ENCODE data around the gene HECTD4.
"Not testable (repeated sequence)": the region's sequence is repeated elsewhere in the genome, so short reads cannot be mapped to it uniquely, and the experiment has no call there.

Gene HECTD4

DNA sequence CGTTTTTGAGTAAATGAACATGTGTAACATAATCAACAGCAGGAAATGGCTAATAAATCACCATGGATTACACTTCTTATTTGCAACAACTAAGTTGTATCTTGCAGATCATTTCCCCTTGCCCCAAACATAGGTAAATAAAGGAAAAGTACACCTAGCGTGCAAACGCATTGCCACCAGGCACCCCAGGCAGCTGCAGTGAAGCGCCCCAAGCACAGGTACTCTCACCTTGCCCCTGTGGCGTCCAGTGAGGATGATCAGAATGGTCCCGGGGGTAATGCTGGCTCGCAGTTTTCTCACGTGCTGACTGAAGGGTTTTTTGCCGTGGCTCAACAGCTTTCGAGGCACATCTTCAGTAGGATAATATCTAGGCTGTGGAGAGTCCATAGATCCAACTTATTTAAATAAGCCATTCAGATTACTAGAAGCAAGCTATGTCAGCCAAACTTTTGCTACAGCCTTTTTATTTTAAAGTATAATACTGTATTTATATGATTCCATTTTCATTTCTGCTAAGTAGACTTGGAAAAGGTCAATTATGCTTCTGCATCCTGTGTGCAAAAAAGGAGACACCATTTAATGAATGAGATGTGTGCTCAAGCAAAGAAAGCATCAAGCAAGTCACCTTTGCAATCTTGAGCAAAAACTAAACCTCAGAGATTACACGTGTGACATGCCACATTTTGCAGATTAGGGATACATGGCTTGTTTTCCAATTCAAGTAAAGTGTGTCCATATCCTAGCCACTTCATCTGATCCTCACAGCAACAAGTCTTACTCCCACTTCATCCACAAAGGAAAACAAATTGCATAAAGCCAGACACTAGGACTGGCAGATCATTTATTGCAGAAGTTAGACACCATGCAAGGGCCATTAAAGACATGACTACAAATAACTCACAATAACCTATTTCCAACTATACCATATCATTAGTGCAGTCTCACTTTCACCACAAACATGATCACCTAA, 24.6 kb upstream of the HECTD4 start:
- Histone ChIP-seq H3K4me3 (ENCODE audit: low read depth in 1 of 2, low read length in 2 of 2) (no peak overlapping the region), H3K27me3 (ENCODE audit: low read depth, low read length) (no peaks in the 10 kb centered on the region), H3K4me1 (ENCODE audit: control insufficient read depth in 1 of 2, insufficient read depth in 2 of 2, low read length in 2 of 2) (peaks cover 0 to 16% of the 10 kb centered on the region in 2 donors), H3K27ac (ENCODE audit: low read length) (no peak overlapping the region), H3K36me3 (ENCODE audit: control insufficient read depth in 1 of 2, insufficient read depth in 2 of 2, low read length in 2 of 2) (peaks cover 31 to 40% of the 10 kb centered on the region in 2 donors), H3K9me3 (ENCODE audit: control insufficient read depth in 1 of 2, low read length in 2 of 2) (no peaks in the 10 kb centered on the region)

DNA sequence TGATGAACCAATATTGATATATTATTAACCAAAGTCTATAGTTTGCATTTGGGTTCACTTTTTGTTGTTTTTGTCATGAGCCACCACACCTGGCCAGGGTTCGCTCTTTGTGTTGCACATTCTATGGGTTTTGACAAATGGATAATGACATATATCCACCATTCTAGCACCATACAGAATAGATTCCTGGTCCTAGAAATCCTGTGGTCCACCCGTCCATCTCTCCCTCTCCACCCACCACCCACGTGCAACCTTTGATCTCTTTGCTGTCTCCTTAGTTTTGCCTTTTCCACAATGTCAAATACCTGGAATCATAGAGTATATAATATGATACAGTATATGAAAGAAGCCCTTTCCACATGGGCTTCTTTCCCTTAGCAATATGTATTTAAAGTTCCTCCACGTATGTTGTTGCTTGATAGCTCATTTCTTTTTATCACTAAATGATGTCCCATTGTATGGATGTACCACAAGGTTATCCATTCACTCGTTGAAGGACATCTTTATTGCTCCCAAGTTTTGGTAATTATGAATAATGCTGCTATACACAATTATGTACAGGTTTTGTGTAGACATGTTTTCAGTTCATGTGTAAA, 19.8 kb upstream of the HECTD4 start:
- no peaks in the 10 kb centered on the region for H3K27me3 ChIP-seq (ENCODE audit: low read depth, low read length)
- H3K4me1 ChIP-seq (ENCODE audit: control insufficient read depth in 1 of 2, insufficient read depth in 2 of 2, low read length in 2 of 2), result no peaks in the 10 kb centered on the region
- H3K4me3 ChIP-seq (ENCODE audit: low read depth in 1 of 2, low read length in 2 of 2), result no peak overlapping the region
- H3K9me3 ChIP-seq (ENCODE audit: control insufficient read depth in 1 of 2, low read length in 2 of 2), result no peaks in the 10 kb centered on the region
- peaks cover 27% of the 10 kb centered on the region in 2 donors for H3K36me3 ChIP-seq (ENCODE audit: control insufficient read depth in 1 of 2, insufficient read depth in 2 of 2, low read length in 2 of 2)
- no peak overlapping the region for H3K27ac ChIP-seq (ENCODE audit: low read length)

DNA sequence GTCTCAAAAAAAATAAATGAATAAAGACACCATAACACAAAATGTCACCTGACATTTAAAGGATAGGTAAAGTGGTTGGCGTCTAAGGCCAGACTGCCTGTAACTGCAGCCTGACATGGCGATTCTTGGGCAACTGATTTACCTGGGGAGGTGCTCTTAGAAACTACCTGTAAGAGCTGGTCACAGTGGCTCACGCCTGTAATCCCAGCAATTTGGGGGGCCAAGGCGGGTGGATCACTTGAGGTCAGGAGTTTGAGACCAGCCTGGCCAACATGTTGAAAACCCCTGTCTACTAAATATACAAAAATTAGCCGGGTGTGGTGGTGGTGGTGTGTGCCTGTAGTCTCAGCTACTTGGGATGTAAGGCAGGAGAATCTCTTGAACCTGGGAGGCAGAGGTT, 18.8 kb upstream of the HECTD4 start:
- no peak overlapping the region for H3K27ac ChIP-seq (ENCODE audit: low read length)
- H3K36me3 ChIP-seq (ENCODE audit: control insufficient read depth in 1 of 2, insufficient read depth in 2 of 2, low read length in 2 of 2), result peaks cover 19 to 20% of the 10 kb centered on the region in 2 donors
- no peak overlapping the region for H3K4me3 ChIP-seq (ENCODE audit: low read depth in 1 of 2, low read length in 2 of 2)
- no peaks in the 10 kb centered on the region for H3K4me1 ChIP-seq (ENCODE audit: control insufficient read depth in 1 of 2, insufficient read depth in 2 of 2, low read length in 2 of 2)
- no peaks in the 10 kb centered on the region for H3K9me3 ChIP-seq (ENCODE audit: control insufficient read depth in 1 of 2, low read length in 2 of 2)
- no peaks in the 10 kb centered on the region for H3K27me3 ChIP-seq (ENCODE audit: low read depth, low read length)

DNA sequence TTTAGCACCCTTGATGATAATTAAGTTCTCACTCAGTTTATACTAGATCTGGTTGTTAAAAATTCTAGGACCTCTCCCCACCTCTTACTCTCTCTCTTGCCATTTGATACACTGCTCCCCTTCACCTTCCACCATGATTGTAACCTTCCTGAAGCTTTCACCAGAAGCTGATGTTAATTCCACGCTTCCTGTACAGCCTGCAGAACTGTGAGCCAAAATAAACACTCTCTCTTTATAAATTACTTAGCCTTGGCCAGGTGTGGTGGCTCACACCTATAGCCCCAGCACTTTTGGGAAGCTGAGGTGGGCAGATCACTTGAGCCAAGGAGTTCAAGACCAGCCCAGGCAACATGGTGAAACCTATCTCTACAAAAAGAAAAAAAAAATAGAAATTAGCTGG, 11.1 kb upstream of the HECTD4 start:
- Histone ChIP-seq H3K27ac (ENCODE audit: low read length) (no peak overlapping the region), H3K27me3 (ENCODE audit: low read depth, low read length) (no peaks in the 10 kb centered on the region), H3K36me3 (ENCODE audit: control insufficient read depth in 1 of 2, insufficient read depth in 2 of 2, low read length in 2 of 2) (no peaks in the 10 kb centered on the region), H3K4me3 (ENCODE audit: low read depth in 1 of 2, low read length in 2 of 2) (no peak overlapping the region), H3K9me3 (ENCODE audit: control insufficient read depth in 1 of 2, low read length in 2 of 2) (peaks cover 0 to 4% of the 10 kb centered on the region in 2 donors), H3K4me1 (ENCODE audit: control insufficient read depth in 1 of 2, insufficient read depth in 2 of 2, low read length in 2 of 2) (no peaks in the 10 kb centered on the region)

DNA sequence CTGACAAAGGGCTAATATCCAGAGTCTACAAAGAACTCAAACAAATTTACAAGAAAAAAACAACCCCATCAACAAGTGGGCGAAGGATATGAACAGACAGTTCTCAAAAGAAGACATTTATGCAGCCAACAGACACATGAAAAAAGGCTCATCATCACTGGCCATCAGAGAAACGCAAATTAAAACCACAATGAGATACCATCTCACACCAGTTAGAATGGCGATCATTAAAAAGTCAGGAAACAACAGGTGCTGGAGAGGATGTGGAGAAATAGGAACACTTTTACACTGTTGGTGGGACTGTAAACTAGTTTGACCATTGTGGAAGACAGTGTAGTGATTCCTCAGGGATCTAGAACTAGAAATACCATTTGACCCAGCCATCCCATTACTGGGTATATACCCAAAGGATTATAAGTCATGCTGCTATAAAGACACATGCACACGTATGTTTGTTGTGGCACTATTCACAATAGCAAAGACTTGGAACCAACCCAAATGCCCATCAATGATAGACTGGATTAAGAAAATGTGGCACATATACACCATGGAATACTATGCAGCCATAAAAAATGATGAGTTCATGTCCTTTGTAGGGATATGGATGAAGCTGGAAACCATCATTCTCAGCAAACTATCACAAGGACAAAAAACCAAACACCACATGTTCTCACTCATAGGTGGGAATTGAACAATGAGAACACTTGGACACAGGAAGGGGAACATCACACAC, 7.9 kb upstream of the HECTD4 start:
- H3K4me3 ChIP-seq (ENCODE audit: low read depth in 1 of 2, low read length in 2 of 2); H3K4me1 ChIP-seq (ENCODE audit: control insufficient read depth in 1 of 2, insufficient read depth in 2 of 2, low read length in 2 of 2); H3K27me3 ChIP-seq (ENCODE audit: low read depth, low read length); H3K27ac ChIP-seq (ENCODE audit: low read length); H3K36me3 ChIP-seq (ENCODE audit: control insufficient read depth in 1 of 2, insufficient read depth in 2 of 2, low read length in 2 of 2); H3K9me3 ChIP-seq (ENCODE audit: control insufficient read depth in 1 of 2, low read length in 2 of 2): not testable (repeated sequence)

DNA sequence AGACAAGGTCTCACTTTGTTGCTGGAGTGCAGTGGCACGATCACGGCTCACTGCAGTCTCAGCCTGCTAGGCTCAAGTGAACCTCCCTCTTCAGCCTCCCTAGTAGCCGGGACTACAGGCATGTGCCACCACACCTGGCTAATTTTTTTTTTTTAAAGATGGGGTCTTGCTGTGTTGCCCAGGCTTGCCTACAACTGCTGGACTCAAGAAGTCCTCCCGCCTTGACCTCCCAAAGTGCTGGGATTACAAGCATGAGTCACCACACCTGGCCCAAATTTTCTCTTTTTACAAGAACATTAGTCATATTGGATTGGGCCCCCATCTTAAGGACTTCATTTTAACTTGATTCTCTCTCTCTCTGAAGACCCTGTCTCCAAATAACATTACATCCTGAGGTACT, 7.0 kb upstream of the HECTD4 start:
- Histone ChIP-seq H3K27me3 (ENCODE audit: low read depth, low read length) (no peaks in the 10 kb centered on the region), H3K9me3 (ENCODE audit: control insufficient read depth in 1 of 2, low read length in 2 of 2) (no peaks in the 10 kb centered on the region), H3K36me3 (ENCODE audit: control insufficient read depth in 1 of 2, insufficient read depth in 2 of 2, low read length in 2 of 2) (no peaks in the 10 kb centered on the region), H3K4me3 (ENCODE audit: low read depth in 1 of 2, low read length in 2 of 2) (no peak overlapping the region), H3K27ac (ENCODE audit: low read length) (no peak overlapping the region), H3K4me1 (ENCODE audit: control insufficient read depth in 1 of 2, insufficient read depth in 2 of 2, low read length in 2 of 2) (no peaks in the 10 kb centered on the region)

DNA sequence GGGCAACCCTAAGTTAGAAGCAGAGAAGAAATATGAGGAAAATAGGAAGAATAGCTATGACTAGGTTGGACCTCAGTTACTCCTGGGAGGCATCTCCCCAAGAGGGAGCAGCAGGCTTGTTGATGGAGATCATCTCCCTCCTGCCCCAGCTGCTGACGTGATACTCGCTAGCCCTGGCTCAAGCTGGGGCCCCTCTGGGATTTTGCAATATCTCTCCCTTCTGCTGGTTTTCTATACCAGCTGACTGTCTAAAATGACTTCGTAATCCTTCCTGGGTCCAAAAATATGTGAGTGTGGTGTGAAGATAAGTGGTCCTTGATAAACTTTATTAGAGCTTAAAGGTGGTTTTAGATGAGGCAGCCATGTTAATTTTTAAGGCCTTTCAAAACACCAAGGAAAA, 4.5 kb upstream of the HECTD4 start:
- no peaks in the 10 kb centered on the region for H3K27me3 ChIP-seq (ENCODE audit: low read depth, low read length)
- peak overlapping the region; percentile 0 for H3K27ac ChIP-seq (ENCODE audit: low read length)
- no peaks in the 10 kb centered on the region for H3K4me1 ChIP-seq (ENCODE audit: control insufficient read depth in 1 of 2, insufficient read depth in 2 of 2, low read length in 2 of 2)
- H3K9me3 ChIP-seq (ENCODE audit: control insufficient read depth in 1 of 2, low read length in 2 of 2), result no peaks in the 10 kb centered on the region
- no peak overlapping the region for H3K4me3 ChIP-seq (ENCODE audit: low read depth in 1 of 2, low read length in 2 of 2)
- no peaks in the 10 kb centered on the region for H3K36me3 ChIP-seq (ENCODE audit: control insufficient read depth in 1 of 2, insufficient read depth in 2 of 2, low read length in 2 of 2)

DNA sequence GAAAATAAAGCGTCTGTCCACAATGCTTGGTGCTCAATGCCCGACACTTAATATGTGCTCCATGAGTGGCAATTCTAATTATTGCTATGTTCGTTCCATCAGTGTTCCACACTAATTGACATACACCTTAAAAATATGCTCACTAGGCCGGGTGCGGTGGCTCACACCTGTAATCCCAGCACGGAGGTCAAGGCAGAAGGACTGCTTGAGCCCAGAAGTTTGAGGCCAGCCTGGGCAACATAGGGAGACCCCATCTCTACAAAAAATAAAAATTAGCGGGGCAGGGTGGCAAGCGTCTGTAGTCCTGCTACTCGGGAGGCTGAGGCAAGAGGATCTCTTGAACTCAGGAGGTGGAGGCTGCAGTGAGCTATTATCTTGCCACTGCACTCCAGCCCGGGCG, 635 bp upstream of the HECTD4 start:
- peak overlapping the region; percentile 59 to 87 for H3K4me3 ChIP-seq (ENCODE audit: low read depth in 1 of 2, low read length in 2 of 2)
- peaks cover 5 to 13% of the 10 kb centered on the region in 2 donors for H3K4me1 ChIP-seq (ENCODE audit: control insufficient read depth in 1 of 2, insufficient read depth in 2 of 2, low read length in 2 of 2)
- H3K27ac ChIP-seq (ENCODE audit: low read length), result no peak overlapping the region

DNA sequence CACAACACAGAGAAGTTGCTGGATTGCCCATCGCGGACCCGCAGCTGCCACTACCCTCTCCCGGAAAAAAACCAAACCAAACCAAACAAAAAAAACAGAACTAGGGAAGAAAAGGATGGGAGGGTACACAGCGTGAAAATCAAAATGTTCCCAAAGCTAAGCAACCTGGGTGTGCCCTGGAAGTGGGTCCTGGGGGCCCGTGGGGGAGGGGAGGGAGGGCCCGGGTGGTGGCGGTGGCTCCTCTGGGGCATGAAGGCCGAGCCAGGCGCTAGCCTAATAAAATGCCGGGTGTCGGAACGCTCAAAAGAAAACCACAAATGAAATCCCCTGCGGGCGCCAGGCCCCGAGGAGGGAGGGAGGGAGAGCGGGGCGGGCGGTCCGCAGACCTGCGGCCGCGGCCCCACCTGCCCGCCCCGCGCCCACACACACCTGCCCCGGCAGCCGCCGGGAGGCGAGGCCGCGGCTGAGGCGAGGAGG, 787 bp downstream of the HECTD4 start:
- H3K27me3 ChIP-seq (ENCODE audit: low read depth, low read length), result no peaks in the 10 kb centered on the region
- H3K9me3 ChIP-seq (ENCODE audit: control insufficient read depth in 1 of 2, low read length in 2 of 2), result no peaks in the 10 kb centered on the region
- H3K27ac ChIP-seq (ENCODE audit: low read length), result peak overlapping the region; percentile 56
- peak overlapping the region; percentile 74 to 87 for H3K4me3 ChIP-seq (ENCODE audit: low read depth in 1 of 2, low read length in 2 of 2)
- H3K36me3 ChIP-seq (ENCODE audit: control insufficient read depth in 1 of 2, insufficient read depth in 2 of 2, low read length in 2 of 2), result no peaks in the 10 kb centered on the region
- peaks cover 5 to 17% of the 10 kb centered on the region in 2 donors for H3K4me1 ChIP-seq (ENCODE audit: control insufficient read depth in 1 of 2, insufficient read depth in 2 of 2, low read length in 2 of 2)

More for the DNA sequence above, 635 bp upstream of the HECTD4 start:
- H3K27me3 ChIP-seq (ENCODE audit: low read depth, low read length), result no peaks in the 10 kb centered on the region
- no peaks in the 10 kb centered on the region for H3K36me3 ChIP-seq (ENCODE audit: control insufficient read depth in 1 of 2, insufficient read depth in 2 of 2, low read length in 2 of 2)
- no peaks in the 10 kb centered on the region for H3K9me3 ChIP-seq (ENCODE audit: control insufficient read depth in 1 of 2, low read length in 2 of 2)

DNA sequence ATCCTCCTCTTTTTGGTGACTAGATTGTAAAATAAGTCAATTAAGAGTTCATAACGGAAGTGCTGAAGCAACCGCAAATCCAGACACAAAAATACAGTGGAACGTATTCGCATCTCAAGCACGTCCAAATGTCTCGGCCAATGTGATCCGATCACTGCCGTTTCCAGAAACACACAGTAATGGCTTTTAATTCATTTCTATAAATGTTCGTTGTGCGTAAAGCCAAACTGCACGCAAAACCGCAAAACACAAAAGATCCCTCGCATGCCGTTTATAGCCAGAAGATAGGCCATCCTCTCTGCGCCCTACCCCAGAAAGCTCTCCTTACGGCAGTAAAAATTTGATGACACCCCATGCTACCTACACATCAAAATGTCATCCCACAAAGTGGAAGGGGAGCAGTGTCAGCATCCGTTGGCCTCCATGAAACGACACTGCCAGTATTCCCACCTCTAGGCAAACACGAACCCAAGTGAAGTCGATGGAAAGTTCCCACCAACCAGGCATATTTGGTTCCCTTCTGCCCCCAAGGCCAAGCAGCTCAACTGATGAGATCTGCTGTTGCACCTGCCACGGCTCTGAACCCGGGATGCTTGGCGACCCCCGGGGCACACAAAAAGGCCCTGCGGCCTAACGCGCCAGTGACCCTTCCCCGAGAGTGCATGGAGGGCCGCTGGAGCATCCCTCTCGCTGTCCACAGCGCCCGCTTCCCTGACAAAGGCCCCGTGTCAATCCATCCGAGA, 1.4 kb downstream of the HECTD4 start:
- Histone ChIP-seq H3K4me3 (ENCODE audit: low read depth in 1 of 2, low read length in 2 of 2) (peak overlapping the region; percentile 74 to 87), H3K27me3 (ENCODE audit: low read depth, low read length) (no peaks in the 10 kb centered on the region), H3K27ac (ENCODE audit: low read length) (peak overlapping the region; percentile 56), H3K9me3 (ENCODE audit: control insufficient read depth in 1 of 2, low read length in 2 of 2) (no peaks in the 10 kb centered on the region), H3K36me3 (ENCODE audit: control insufficient read depth in 1 of 2, insufficient read depth in 2 of 2, low read length in 2 of 2) (no peaks in the 10 kb centered on the region), H3K4me1 (ENCODE audit: control insufficient read depth in 1 of 2, insufficient read depth in 2 of 2, low read length in 2 of 2) (peaks cover 5 to 17% of the 10 kb centered on the region in 2 donors)
